Keratinocyte (primary cell): ENCODE data around the gene CD93. TPM values are rescaled to one million over a fixed set of nuclear protein-coding genes. Genes with fewer than 3 reads are reported as not detected.

Experiments
- DNase-seq: peaks from one replicate; pipeline ENCODE4 v3.0.0-alpha.2; 2011; ENCODE audit warnings: low read depth, missing footprints, low spot score
- FAIRE-seq: peaks from 2 replicates; lab custom pipeline; 2011; peaks lifted over from hg19 to GRCh38; lab: Jason Lieb, UNC
- H2AFZ ChIP-seq: 2 replicates; pipeline ENCODE4 v1.6.0; 2012; ENCODE audit warnings: low read length, control low read depth, inconsistent platforms; ENCODE audit not compliant: control insufficient read depth
- H3K27ac ChIP-seq: 2 replicates; pipeline ENCODE4 v1.5.1; 2011; ENCODE audit warnings: low read length; ENCODE audit not compliant: control insufficient read depth, insufficient read depth
- H3K27me3 ChIP-seq: 3 replicates; pipeline ENCODE4 v1.6.0; 2011; ENCODE audit warnings: low read length; ENCODE audit not compliant: control insufficient read depth, insufficient read depth; ENCODE audit errors: extremely low read depth
- H3K36me3 ChIP-seq, 2 experiments: 2 replicates in 1 of 2; 3 replicates in 1 of 2; pipeline ENCODE4 v1.5.1; 2011; ENCODE audit warnings: low read length in 2 of 2, mild to moderate bottlenecking in 1 of 2; ENCODE audit not compliant: control insufficient read depth in 2 of 2, insufficient read depth in 2 of 2; ENCODE audit errors: extremely low read depth in 1 of 2
- H3K4me1 ChIP-seq: 3 replicates; pipeline ENCODE4 v1.5.1; 2011; ENCODE audit warnings: low read length; ENCODE audit not compliant: control insufficient read depth, insufficient read depth; ENCODE audit errors: extremely low read depth
- H3K4me2 ChIP-seq: 3 replicates; pipeline ENCODE4 v1.6.0; 2011; ENCODE audit warnings: low read depth, low read length; ENCODE audit not compliant: control insufficient read depth, insufficient read depth; ENCODE audit errors: extremely low read depth
- H3K4me3 ChIP-seq, 3 experiments: fragments of 200-600 bp in 1 of 3; sonication (generic) in 1 of 3; 2 replicates in 2 of 3; 3 replicates in 1 of 3; pipeline ENCODE4 v1.5.1; 2011 to 2016; ENCODE audit warnings: low read length in 3 of 3, mild to moderate bottlenecking in 3 of 3, control low read depth in 2 of 3, inconsistent platforms in 1 of 3, low read depth in 1 of 3, mixed read lengths in 1 of 3, mixed run types in 1 of 3, moderate library complexity in 1 of 3; ENCODE audit not compliant: control insufficient read depth in 2 of 3, insufficient read depth in 2 of 3; ENCODE audit errors: extremely low read depth in 1 of 3
- H3K79me2 ChIP-seq: 2 replicates; pipeline ENCODE4 v1.6.0; 2012; ENCODE audit warnings: low read length; ENCODE audit not compliant: control insufficient read depth, insufficient read depth
- H3K9ac ChIP-seq: 3 replicates; pipeline ENCODE4 v1.6.0; 2011; ENCODE audit warnings: low read length; ENCODE audit not compliant: control insufficient read depth, insufficient read depth; ENCODE audit errors: extremely low read depth
- H3K9me1 ChIP-seq: 3 replicates; pipeline ENCODE4 v1.6.0; 2011; ENCODE audit warnings: low read length; ENCODE audit not compliant: control insufficient read depth, insufficient read depth; ENCODE audit errors: extremely low read depth
- H3K9me3 ChIP-seq: 2 replicates; pipeline ENCODE4 v1.5.1; 2012; ENCODE audit warnings: low read depth, low read length; ENCODE audit not compliant: control insufficient read depth
- H4K20me1 ChIP-seq: 3 replicates; pipeline ENCODE4 v1.6.0; 2011; ENCODE audit warnings: low read length; ENCODE audit not compliant: control insufficient read depth, insufficient read depth; ENCODE audit errors: extremely low read depth
- CTCF ChIP-seq, 3 experiments: IDR thresholded peaks in 1 of 3; conservative IDR thresholded peaks in 1 of 3; optimal IDR thresholded peaks in 1 of 3; 2 replicates in 2 of 3; 3 replicates in 1 of 3; pipeline versions ENCODE3 to v1.5.1; 2011; ENCODE audit warnings: low read length in 3 of 3, mild to moderate bottlenecking in 3 of 3, moderate library complexity in 2 of 3, control low read depth in 1 of 3, inconsistent platforms in 1 of 3; ENCODE audit not compliant: insufficient read depth in 2 of 3; ENCODE audit errors: extremely low read depth in 1 of 3
- EZH2 ChIP-seq: IDR thresholded peaks from one replicate; pipeline ENCODE4 v1.6.1; 2012; ENCODE audit warnings: inconsistent platforms, mild to moderate bottlenecking, low read length, moderate library complexity
- dilution Hi-C: fragments of 300-500 bp; cut with MboI; formaldehyde crosslinking; loops from one replicate; pipeline ENCODE4 v1.7.0; 2020; ENCODE audit warnings: low sequenced_read_pairs; ENCODE audit not compliant: extremely low pct_ligation_motif_present
- polyA plus RNA-seq, 5 experiments: library from polyadenylated mRNA; depleted of rRNA in 3 of 5; stranded (reverse) in 3 of 5; stranded (forward) in 1 of 5; unstranded in 1 of 5; fragments of >200 nt; gene quantifications; 1 replicate in 1 of 5; 2 replicates in 3 of 5; 3 replicates in 1 of 5; pipeline versions ENCODE4 v1.2.1 to v1.2.3, GENCODE V29; 2011 to 2012; ENCODE audit warnings: missing spikeins in 2 of 5, low read depth in 1 of 5, low replicate concordance in 1 of 5

Gene CD93
- polyA plus RNA-seq, 1 donor (not counting 4 experiments of a cell fraction or from before 2014, with no cell fraction given), result not detected

GRCh38 chr20:23068283-23068682 is 17.8 kb downstream of the CD93 start:
- dilution Hi-C loops, result no loop called here

GRCh38 chr20:23066772-23067171 is 19.4 kb downstream of the CD93 start:
- Histone ChIP-seq H2AFZ (no peak overlapping the region), H3K27ac (no peak overlapping the region), H3K9me1 (no peaks in the 10 kb centered on the region), H3K27me3 (no peaks in the 10 kb centered on the region), H3K9me3 (no peaks in the 10 kb centered on the region), H3K4me3 (no peak overlapping the region), H3K4me2 (no peak overlapping the region), H3K9ac (no peak overlapping the region), H3K79me2 (no peaks in the 10 kb centered on the region), H3K36me3 (no peaks in the 10 kb centered on the region), H3K4me1 (no peaks in the 10 kb centered on the region), H4K20me1 (no peaks in the 10 kb centered on the region)
- DNase-seq, result no peak
- dilution Hi-C loops, result no loop called here
- TF ChIP-seq EZH2 (no peak), CTCF (optimal IDR thresholded peaks at IDR 0.05 in 1 of 3, IDR thresholded peaks at IDR 0.05 in 1 of 3, conservative IDR thresholded peaks at IDR 0.05 in 1 of 3; ENCODE audit: extremely low read depth in 1 of 3, insufficient read depth in 2 of 3, low read length in 3 of 3) (no peak)
- no peak for FAIRE-seq

More at GRCh38 chr20:23068283-23068682, 17.8 kb downstream of the CD93 start:
- Histone ChIP-seq H3K27ac (no peak overlapping the region), H3K9me3 (no peaks in the 10 kb centered on the region), H3K4me1 (no peaks in the 10 kb centered on the region), H3K4me3 (no peak overlapping the region), H4K20me1 (no peaks in the 10 kb centered on the region), H2AFZ (no peak overlapping the region), H3K79me2 (no peaks in the 10 kb centered on the region), H3K9me1 (no peaks in the 10 kb centered on the region), H3K27me3 (no peaks in the 10 kb centered on the region), H3K36me3 (no peaks in the 10 kb centered on the region), H3K9ac (no peak overlapping the region), H3K4me2 (no peak overlapping the region)
- DNase-seq, result no peak
- TF ChIP-seq CTCF (optimal IDR thresholded peaks at IDR 0.05 in 1 of 3, IDR thresholded peaks at IDR 0.05 in 1 of 3, conservative IDR thresholded peaks at IDR 0.05 in 1 of 3; ENCODE audit: extremely low read depth in 1 of 3, insufficient read depth in 2 of 3, low read length in 3 of 3), result no peak
- no peak for TF ChIP-seq EZH2
- FAIRE-seq, result no peak
